ENCODE measurements around the gene SLC43A1.

GRCh38 chr11:57504511-57504910 lies 11.0 kb downstream of the SLC43A1 start:
- TF ChIP-seq POLR2A (IDR thresholded peaks at IDR 0.05; ENCODE audit: borderline replicate concordance, extremely low read depth, insufficient read depth, insufficient read length) (no peak), POLR2AphosphoS5 (IDR thresholded peaks at IDR 0.05; ENCODE audit: low read depth, low read length) (no peak)
- TF ChIP-seq, protein P1, sequence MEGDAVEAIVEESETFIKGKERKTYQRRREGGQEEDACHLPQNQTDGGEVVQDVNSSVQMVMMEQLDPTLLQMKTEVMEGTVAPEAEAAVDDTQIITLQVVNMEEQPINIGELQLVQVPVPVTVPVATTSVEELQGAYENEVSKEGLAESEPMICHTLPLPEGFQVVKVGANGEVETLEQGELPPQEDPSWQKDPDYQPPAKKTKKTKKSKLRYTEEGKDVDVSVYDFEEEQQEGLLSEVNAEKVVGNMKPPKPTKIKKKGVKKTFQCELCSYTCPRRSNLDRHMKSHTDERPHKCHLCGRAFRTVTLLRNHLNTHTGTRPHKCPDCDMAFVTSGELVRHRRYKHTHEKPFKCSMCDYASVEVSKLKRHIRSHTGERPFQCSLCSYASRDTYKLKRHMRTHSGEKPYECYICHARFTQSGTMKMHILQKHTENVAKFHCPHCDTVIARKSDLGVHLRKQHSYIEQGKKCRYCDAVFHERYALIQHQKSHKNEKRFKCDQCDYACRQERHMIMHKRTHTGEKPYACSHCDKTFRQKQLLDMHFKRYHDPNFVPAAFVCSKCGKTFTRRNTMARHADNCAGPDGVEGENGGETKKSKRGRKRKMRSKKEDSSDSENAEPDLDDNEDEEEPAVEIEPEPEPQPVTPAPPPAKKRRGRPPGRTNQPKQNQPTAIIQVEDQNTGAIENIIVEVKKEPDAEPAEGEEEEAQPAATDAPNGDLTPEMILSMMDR (IDR thresholded peaks at IDR 0.05 in 2 of 3, conservative IDR thresholded peaks at IDR 0.05 in 1 of 3; ENCODE audit: borderline replicate concordance in 1 of 3, insufficient read depth in 1 of 3, low read depth in 2 of 3, low read length in 2 of 3), result no peak
